CD14-positive monocyte (primary cell): ENCODE data around the gene VIM. TPM values are rescaled to one million over a fixed set of nuclear protein-coding genes. Genes with fewer than 3 reads are reported as not detected.
A peak's percentile ranks its signal among the peaks of the same experiment; 100 is the strongest.

Experiments used
- DNase-seq, 3 donors: peaks; one replicate each; pipeline ENCODE4 v3.0.0-alpha.2; 2011 to 2022
- H2AFZ ChIP-seq: 2 replicates; pipeline ENCODE4 v1.6.0; 2012; ENCODE audit warnings: mild to moderate bottlenecking, low read depth, low read length, inconsistent platforms; ENCODE audit not compliant: insufficient read depth, poor library complexity, severe bottlenecking
- H3K27ac ChIP-seq, 2 donors: 1 replicate in 1 of 2; 2 replicates in 1 of 2; pipeline ENCODE4 v1.5.1; 2012 to 2013; ENCODE audit warnings: low read length in 2 of 2, control low read depth in 1 of 2, inconsistent platforms in 1 of 2, low read depth in 1 of 2, mild to moderate bottlenecking in 1 of 2
- H3K27me3 ChIP-seq, 2 donors: one replicate each; pipeline versions ENCODE4 v1.6.0 to v1.6.1; 2011 to 2013; ENCODE audit warnings: low read length in 2 of 2; ENCODE audit not compliant: control insufficient read depth in 2 of 2, insufficient read depth in 2 of 2
- H3K36me3 ChIP-seq, 2 donors: replicated peaks in 1 of 2; 1 replicate in 1 of 2; 2 replicates in 1 of 2; pipeline versions ENCODE4 v1.5.1 to v1.6.1; 2012 to 2013; ENCODE audit warnings: low read length in 2 of 2, control low read depth in 1 of 2, inconsistent platforms in 1 of 2, mild to moderate bottlenecking in 1 of 2; ENCODE audit not compliant: insufficient read depth in 2 of 2, control insufficient read depth in 1 of 2
- H3K4me1 ChIP-seq, 2 donors: 1 replicate in 1 of 2; 2 replicates in 1 of 2; pipeline versions ENCODE4 v1.5.1 to v1.6.1; 2012 to 2013; ENCODE audit warnings: low read length in 2 of 2, control low read depth in 1 of 2, inconsistent platforms in 1 of 2, mild to moderate bottlenecking in 1 of 2, moderate library complexity in 1 of 2; ENCODE audit not compliant: insufficient read depth in 2 of 2, control insufficient read depth in 1 of 2
- H3K4me2 ChIP-seq: replicated peaks from 2 replicates; pipeline ENCODE3; 2012; ENCODE audit warnings: low read length, moderate library complexity, mild to moderate bottlenecking; ENCODE audit not compliant: poor library complexity, severe bottlenecking; ENCODE audit errors: extremely low read depth
- H3K4me3 ChIP-seq, 3 experiments: fragments of 200-600 bp in 1 of 3; sonication (generic) in 1 of 3; replicated peaks in 1 of 3; 1 replicate in 2 of 3; 2 replicates in 1 of 3; pipeline ENCODE4 v1.5.1; 2011 to 2013; ENCODE audit warnings: low read length in 3 of 3, mild to moderate bottlenecking in 3 of 3, control low read depth in 2 of 3, low read depth in 2 of 3, inconsistent platforms in 1 of 3, moderate library complexity in 1 of 3
- H3K79me2 ChIP-seq: 2 replicates; pipeline ENCODE4 v1.6.0; 2012; ENCODE audit warnings: mild to moderate bottlenecking, control low read depth, inconsistent platforms, low read length, moderate library complexity; ENCODE audit not compliant: insufficient read depth
- H3K9ac ChIP-seq: 2 replicates; pipeline ENCODE4 v1.6.0; 2017; ENCODE audit warnings: low read length, mild to moderate bottlenecking; ENCODE audit not compliant: insufficient read depth, poor library complexity, severe bottlenecking
- H3K9me3 ChIP-seq, 2 donors: replicated peaks in 1 of 2; 1 replicate in 1 of 2; 2 replicates in 1 of 2; pipeline versions ENCODE4 v1.5.1 to v1.6.1; 2012 to 2013; ENCODE audit warnings: low read length in 2 of 2, control low read depth in 1 of 2; ENCODE audit not compliant: control insufficient read depth in 1 of 2, insufficient read depth in 1 of 2
- H4K20me1 ChIP-seq: 2 replicates; pipeline ENCODE4 v1.6.0; 2012; ENCODE audit warnings: mild to moderate bottlenecking, low read length, control low read depth, moderate library complexity; ENCODE audit not compliant: insufficient read depth
- H3K27ac Mint-ChIP-seq, 7 donors: one replicate each; pipeline ENCODE4 v1.8.0; 2020; ENCODE audit warnings: mild to moderate bottlenecking in 7 of 7, mixed read lengths in 7 of 7, moderate library complexity in 6 of 7, inconsistent platforms in 2 of 7
- H3K27me3 Mint-ChIP-seq, 3 donors: one replicate each; pipeline ENCODE4 v1.8.0; 2021 to 2022; ENCODE audit warnings: low read depth in 3 of 3, mild to moderate bottlenecking in 3 of 3, mixed read lengths in 3 of 3, moderate library complexity in 3 of 3, inconsistent platforms in 1 of 3
- H3K36me3 Mint-ChIP-seq, 2 donors: one replicate each; pipeline ENCODE4 v1.8.0; 2020; ENCODE audit warnings: mixed read lengths in 2 of 2, inconsistent platforms in 1 of 2, mild to moderate bottlenecking in 1 of 2
- H3K4me1 Mint-ChIP-seq: one replicate; pipeline ENCODE4 v1.8.0; 2020; ENCODE audit warnings: mild to moderate bottlenecking, mixed read lengths
- H3K4me3 Mint-ChIP-seq, 2 donors: one replicate each; pipeline ENCODE4 v1.8.0; 2020; ENCODE audit warnings: mild to moderate bottlenecking in 2 of 2, mixed read lengths in 2 of 2, moderate library complexity in 1 of 2
- H3K9me3 Mint-ChIP-seq, 7 donors: one replicate each; pipeline ENCODE4 v1.8.0; 2020 to 2022; ENCODE audit warnings: mixed read lengths in 7 of 7, mild to moderate bottlenecking in 6 of 7, moderate library complexity in 6 of 7, inconsistent platforms in 2 of 7
- WGBS: methylation state at CpG from one replicate; pipeline ENCODE4 v1.1.5; 2013; ENCODE audit warnings: missing lambda C conversion rate; ENCODE audit not compliant: insufficient coverage; 5-methylcytosine and 5-hydroxymethylcytosine counted together
- intact Hi-C, 2 donors: fragments of 100-400 bp; cut with micrococcal nuclease; formaldehyde crosslinking; loops; one replicate each; pipeline versions ENCODE4 v1.15.0 to v1.15.1; 2023
- polyA plus RNA-seq, 3 donors: library from polyadenylated mRNA; depleted of rRNA in 1 of 3; unstranded in 2 of 3; stranded (reverse) in 1 of 3; fragments of 300-500 nt in 2 of 3; fragments of >200 nt in 1 of 3; fragmentation: Illumina TruSeq in 2 of 3; gene quantifications; 1 replicate in 2 of 3; 2 replicates in 1 of 3; pipeline ENCODE4 v1.2.3, GENCODE V29; 2012 to 2021
- TF ChIP-seq, protein P1 (sequence below): fragments of 200-600 bp; IDR thresholded peaks from one replicate; pipeline ENCODE4 v1.8.0; 2022; ENCODE audit warnings: antibody characterized with exemption, mild to moderate bottlenecking

VIM gene
- polyA plus RNA-seq, 3 donors: 697 to 4,055 (median 932) TPM

DNA sequence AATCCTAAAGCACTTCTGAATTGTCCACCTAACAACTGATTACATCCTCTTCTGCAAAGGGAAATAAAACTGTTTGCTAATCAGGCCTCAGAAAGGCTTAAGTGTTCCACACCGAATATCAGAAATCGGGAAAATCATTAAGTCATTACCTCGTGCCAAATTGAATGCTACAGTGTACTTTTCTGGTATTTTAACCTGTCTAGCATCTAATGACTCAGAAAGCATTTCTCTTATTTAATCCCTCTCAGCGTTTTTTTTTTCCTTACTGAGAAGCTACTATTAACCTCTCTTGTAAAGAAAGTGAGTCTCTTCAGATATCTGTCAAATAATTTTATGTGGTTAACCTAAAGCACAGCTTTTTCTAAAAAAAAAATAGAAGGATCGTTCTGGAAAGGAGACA is 28.6 kb downstream of the VIM start:
- Histone ChIP-seq H3K9ac (no peak overlapping the region), H3K4me2 (no peak overlapping the region), H3K36me3 (no peaks in the 10 kb centered on the region), H3K27ac (no peak overlapping the region), H3K9me3 (peaks cover 9 to 32% of the 10 kb centered on the region in 2 donors), H3K27me3 (no peaks in the 10 kb centered on the region), H3K79me2 (no peaks in the 10 kb centered on the region), H3K4me3 (no peak overlapping the region), H2AFZ (no peak overlapping the region), H4K20me1 (no peaks in the 10 kb centered on the region), H3K4me1 (no peaks in the 10 kb centered on the region)
- Mint-ChIP-seq H3K9me3 (peaks cover 14 to 36% (median 30%) of the 10 kb centered on the region in 7 donors), H3K36me3 (peaks cover 0 to 7% of the 10 kb centered on the region in 2 donors), H3K27me3 (peaks cover 0 to 4% (median 2%) of the 10 kb centered on the region in 3 donors), H3K4me1 (peaks cover 6% of the 10 kb centered on the region), H3K4me3 (no peak overlapping the region), H3K27ac (no peak overlapping the region)
- TF ChIP-seq, protein P1, sequence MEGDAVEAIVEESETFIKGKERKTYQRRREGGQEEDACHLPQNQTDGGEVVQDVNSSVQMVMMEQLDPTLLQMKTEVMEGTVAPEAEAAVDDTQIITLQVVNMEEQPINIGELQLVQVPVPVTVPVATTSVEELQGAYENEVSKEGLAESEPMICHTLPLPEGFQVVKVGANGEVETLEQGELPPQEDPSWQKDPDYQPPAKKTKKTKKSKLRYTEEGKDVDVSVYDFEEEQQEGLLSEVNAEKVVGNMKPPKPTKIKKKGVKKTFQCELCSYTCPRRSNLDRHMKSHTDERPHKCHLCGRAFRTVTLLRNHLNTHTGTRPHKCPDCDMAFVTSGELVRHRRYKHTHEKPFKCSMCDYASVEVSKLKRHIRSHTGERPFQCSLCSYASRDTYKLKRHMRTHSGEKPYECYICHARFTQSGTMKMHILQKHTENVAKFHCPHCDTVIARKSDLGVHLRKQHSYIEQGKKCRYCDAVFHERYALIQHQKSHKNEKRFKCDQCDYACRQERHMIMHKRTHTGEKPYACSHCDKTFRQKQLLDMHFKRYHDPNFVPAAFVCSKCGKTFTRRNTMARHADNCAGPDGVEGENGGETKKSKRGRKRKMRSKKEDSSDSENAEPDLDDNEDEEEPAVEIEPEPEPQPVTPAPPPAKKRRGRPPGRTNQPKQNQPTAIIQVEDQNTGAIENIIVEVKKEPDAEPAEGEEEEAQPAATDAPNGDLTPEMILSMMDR: no peak
- WGBS: 93% methylated on average over 4 of the region's 5 CpGs
- DNase-seq: no peak
- intact Hi-C loops: loop anchor here (2.0 to 10.0 kb wide), 3 partner anchors 372 to 429 kb away; no protein-coding TSS in a partner anchor

DNA sequence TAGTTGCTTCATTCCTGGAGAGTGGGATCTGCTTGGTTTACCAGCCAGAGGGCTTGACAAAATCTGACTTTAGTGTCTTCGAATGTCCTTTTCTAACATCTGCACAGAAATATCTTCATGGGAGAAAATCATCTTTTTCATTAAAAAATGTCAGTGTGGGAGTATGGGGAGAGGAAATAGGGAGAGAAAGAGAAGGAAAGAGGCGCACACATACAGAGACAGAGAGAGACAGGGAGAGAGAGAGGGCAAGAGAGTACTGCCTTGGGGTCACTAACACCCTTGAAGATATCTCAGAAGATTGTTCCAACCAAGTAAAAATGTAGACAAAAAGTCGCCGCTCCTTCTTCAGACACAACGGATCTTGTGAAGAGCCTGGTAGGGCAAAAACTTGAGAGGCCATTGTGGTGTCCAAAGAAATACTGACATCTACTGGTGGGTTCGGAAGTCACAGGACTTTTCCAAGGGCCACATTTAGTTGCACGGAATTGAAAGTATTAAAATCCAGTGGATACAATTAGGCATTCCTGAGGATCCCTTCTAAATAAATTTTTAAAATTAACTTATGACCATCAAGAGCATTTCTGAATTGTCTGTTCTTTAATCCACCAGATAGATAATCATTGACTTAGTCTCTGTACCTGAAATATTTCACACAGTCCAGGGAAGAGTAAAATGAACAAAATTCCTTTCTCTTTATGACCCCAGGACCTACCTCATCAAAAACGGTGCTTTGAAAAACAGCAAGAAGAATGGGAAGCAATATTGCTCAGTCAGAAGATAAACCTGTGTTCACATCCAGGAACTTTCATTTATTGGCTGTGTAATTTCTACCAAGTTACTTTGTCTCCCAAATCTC is 29.7 kb downstream of the VIM start:
- Histone ChIP-seq H4K20me1 (no peaks in the 10 kb centered on the region), H3K4me3 (no peak overlapping the region), H3K4me1 (no peaks in the 10 kb centered on the region), H3K27me3 (no peaks in the 10 kb centered on the region), H3K9ac (no peak overlapping the region), H3K27ac (no peak overlapping the region), H3K36me3 (no peaks in the 10 kb centered on the region), H3K4me2 (peak overlapping the region; percentile 33), H3K79me2 (no peaks in the 10 kb centered on the region), H2AFZ (peak overlapping the region; percentile 71), H3K9me3 (peaks cover 17 to 43% of the 10 kb centered on the region in 2 donors)
- TF ChIP-seq, protein P1: peak; percentile 78
- H3K9me3 Mint-ChIP-seq: peaks cover 21 to 46% (median 38%) of the 10 kb centered on the region in 7 donors
- H3K4me1 Mint-ChIP-seq: peaks cover 6% of the 10 kb centered on the region
- peaks cover 1 to 7% of the 10 kb centered on the region in 2 donors for H3K36me3 Mint-ChIP-seq
- peak overlapping the region in 1 of 2 donors; percentile 31 for H3K4me3 Mint-ChIP-seq
- intact Hi-C loops: loop anchor here (2.0 to 10.0 kb wide), 3 partner anchors 373 to 430 kb away; no protein-coding TSS in a partner anchor
- DNase-seq: peak; percentile 58 to 72 (median 69)
- WGBS: 80% methylated on average over 1 of the region's 8 CpGs
- peak overlapping the region in 4 of 7 donors; percentile 0 to 76 (median 14) for H3K27ac Mint-ChIP-seq
- H3K27me3 Mint-ChIP-seq: peaks cover 0 to 4% (median 2%) of the 10 kb centered on the region in 3 donors
